GM21528 (cell line): Measurements from ENCODE around the gene CCDC50.
A peak's percentile ranks its signal among the peaks of the same experiment; 100 is the strongest.

Experiments used
- ATAC-seq: cut with Tn5 transposase; IDR thresholded peaks from one replicate; pipeline ENCODE4 v1.9.1; 2021; ENCODE audit warnings: mild to moderate bottlenecking, moderate library complexity; ENCODE audit not compliant: unreplicated experiment, low FRiP score

The CCDC50 gene

DNA sequence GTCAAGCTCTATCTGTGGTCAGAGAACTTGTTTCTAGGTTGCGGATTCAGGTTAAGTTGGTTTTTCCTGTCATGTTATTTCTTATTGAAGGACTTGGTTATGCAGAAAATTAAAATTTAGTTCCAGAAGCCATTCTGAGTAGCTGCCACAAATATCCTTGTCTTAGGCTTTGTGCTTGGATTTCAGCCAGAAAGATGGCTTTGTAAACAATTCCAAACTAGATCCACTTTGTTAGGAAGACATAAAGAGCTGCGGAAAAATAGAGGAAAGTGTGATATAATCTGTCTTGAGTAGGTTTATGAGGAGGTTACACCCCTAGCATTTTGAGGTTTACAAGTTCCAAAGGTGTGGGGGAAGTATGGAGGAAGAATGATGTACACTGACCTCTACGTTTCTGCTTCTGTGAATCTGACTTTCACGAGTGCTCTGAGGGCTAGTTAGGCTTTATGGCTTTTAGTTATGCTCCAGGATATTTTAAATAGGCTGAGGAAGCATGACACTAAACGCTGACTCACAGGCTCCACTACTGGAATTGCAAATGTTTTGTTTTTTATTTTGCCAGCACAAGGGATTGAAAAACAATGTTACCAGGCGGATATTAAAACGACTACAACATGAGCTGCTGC, 47.4 kb downstream of the CCDC50 start:
- ATAC-seq, result no peak

DNA sequence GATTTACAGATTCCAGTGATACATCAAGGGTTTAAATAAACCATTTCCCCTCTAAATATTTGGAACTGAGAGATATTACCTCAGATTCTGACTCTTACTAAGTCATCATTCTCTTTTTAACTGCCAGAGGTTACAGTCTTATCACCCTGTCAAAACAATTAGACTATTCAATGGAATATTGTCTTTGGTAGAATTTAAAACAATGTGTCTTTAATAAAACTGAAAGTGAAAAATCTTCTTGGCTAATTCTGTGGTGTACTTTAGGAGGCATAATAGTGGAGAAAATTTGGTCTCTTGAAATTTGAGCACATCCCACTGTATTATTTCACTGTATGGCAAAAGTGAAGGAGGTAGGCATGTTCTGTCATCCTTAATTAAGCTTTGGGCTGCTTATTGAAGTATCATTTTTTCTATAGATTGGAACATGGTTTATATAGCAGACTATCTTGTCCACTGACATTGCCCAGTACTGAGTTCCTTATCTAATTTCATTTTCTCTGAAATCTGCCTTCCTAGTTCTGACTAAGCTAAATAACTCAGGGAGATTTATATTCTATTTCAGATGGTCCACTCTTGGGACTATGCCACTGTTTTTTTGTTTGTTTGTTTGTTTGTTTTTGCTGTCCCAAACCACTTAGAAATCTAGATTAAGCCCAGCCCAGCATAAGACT, 49.1 kb downstream of the CCDC50 start:
- peak; percentile 49 for ATAC-seq

DNA sequence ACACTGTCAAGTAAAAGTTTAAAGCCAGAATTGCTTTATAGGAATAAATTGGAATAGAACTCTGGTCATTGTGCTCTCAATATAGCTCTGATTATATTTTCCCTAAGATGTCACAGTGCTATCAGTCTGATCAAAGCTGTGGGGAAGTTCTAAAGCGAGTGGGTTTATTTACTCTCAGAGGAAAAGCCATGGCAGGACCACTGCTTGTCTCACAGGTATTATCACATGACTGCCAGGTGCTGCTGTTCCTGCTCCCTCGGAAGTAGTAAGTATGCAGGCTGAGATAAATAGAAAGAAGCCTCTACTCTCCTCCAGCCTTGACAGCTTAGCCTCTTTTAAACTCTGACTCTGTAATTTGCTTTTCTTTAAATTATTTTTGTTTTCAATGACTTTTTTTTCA, 50.3 kb downstream of the CCDC50 start:
- no peak for ATAC-seq

DNA sequence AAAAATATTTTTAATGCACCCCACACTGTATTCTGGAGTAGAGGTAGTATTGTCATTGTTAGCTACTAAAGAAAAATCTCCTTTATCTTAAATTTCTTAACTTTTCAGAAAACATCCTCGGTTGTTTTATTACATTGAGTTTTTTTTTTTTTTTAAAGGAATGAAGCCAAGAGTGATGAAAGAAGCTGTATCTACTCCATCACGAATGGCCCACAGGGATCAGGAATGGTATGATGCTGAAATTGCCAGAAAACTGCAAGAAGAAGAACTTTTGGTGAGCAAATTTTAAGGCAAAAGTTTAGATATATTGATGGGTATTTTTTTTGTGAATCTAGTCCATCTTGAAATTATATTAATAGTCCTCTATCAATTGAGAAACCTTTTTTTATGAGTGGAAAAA, 50.8 kb downstream of the CCDC50 start:
- ATAC-seq, result no peak

DNA sequence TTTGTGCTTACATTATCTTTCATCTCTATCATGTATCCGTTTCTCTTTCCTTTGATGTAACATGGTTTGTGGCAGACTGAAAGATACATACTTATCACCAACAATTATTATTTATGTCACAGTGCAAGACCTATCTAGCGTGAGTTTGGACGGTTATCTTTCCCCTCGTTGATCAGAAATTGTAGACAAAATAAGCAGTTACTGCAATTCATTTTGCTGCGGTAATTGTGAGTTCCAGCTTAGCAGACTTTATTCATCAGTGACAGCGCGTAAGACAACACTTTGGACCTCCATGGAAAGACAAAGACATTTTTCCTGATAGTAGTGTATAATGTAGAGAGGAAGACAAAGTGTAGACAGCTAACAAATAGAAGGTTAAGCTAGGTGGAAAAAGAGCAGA, 52.1 kb downstream of the CCDC50 start:
- no peak for ATAC-seq

DNA sequence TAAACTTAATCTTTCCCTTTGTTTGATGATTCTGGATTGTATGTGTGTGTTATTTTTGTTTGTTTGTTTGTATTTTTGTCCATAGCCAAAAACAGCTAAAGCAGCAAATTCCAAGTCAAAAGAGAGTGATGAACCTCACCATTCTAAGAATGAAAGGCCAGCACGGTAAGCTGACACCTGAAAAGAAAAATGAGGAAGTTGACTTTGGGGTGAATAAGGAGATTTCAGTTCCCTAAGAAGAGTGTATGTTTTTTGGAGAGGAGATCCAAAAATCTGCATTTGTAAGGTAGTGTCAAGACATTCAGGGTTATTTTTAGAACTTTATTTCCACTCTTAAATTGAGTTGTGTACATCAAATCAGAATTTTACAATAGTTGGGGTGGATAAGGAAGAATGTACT, 53.5 kb downstream of the CCDC50 start:
- ATAC-seq, result no peak

DNA sequence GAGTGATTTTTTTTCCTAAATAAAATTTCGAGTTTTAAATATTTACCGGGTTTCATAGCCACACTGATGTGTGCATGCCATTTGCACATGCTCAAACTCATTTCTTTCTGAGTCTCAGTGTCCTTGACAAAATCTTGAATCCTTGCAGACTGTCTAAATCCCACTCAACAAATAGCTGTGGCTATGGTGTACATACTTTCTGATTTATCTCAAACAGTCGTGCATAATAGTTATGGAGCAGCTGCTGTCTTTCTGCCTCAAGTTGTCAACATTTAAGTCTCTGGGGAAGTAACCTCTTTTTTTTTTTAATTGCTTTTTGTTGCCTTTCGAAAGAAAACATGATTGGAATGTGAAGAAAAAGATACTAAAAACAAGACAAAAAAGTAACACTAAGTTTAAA, 53.9 kb downstream of the CCDC50 start:
- ATAC-seq, result no peak

DNA sequence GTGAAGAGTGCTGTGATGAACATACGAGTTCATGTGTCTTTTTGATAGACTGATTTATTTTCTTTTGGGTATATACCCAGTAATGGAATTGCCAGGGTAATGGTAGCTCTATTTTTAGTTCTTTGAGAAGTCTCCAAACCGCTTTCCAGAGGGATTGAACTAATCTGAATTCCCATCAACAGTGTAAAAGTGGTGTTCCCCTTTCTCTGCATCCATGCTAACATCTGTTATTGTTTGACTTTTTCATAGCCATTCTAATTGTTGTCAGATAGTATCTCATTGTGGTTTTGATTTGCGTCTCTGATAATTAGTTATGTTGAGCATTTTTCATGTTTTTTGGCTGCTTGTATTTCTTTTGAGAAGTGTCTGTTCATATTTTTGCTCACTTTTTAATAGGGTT, 55.9 kb downstream of the CCDC50 start:
- no peak for ATAC-seq

DNA sequence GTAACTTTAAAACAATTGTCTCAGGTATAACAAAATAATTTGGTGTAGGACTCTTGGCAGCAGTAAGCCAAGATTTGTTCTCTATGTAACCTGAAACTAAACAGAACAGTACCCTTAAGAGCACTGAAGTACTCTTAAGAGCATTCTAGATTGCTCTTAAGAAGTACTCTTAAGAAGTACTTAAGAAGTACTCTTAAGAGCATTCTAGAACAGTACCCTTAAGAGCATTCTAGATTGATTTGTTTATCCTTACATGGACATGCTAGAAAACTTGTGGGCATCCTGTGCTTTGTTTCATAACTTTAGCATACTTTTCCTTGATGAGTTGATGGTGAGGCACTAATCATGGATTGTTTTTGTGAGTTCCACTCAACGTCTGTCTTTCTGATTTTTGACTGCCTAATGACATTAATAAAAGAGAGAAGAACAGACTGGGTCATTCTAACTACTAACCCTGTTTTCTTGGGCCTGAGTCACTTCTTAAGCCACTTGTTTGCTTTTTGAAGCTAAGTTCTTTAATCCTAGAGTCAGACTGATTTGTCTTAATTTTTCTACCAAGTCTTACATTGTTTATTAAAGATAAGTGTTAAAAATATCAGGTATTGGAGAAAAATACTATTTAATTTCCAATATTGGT, 58.4 kb downstream of the CCDC50 start:
- ATAC-seq, result no peak

DNA sequence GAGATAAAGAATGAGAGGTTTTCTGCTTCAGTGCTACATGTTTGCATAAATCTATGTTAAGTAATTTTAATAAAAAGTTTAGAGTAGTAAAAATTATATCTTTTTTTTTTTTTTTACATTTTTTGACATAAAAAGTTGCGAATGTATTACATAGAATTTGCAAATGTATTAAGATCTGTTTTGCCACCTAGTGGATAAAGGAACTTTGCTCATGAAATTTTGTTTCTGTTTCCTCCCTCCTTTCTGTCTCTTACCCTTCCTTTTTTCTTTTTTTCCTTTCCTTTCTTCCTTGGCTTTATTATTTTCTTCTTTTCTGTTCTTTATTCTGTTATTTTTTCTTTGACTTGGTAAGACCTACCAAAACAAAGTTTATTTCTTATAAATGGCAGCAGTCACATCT, 59.6 kb downstream of the CCDC50 start:
- no peak for ATAC-seq

DNA sequence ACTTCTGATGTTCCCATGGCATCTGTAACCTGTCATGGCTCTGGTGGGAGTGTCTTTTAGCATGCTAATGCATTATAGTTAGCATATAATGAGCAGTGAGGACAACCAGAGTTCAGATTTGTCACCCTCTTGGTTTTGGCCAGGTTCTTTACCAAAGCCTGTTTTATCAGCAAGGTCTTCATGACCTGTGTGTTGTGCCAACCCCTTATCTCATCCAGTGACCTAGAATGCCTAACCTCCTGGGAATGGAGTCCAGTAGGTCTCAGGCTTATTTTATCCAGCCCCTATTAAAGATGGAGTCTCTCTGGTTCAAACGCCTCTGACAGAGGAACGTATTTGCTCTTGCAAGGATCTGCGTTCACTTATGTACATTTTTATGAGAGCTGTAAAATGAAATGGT, 61.4 kb downstream of the CCDC50 start:
- ATAC-seq, result no peak

DNA sequence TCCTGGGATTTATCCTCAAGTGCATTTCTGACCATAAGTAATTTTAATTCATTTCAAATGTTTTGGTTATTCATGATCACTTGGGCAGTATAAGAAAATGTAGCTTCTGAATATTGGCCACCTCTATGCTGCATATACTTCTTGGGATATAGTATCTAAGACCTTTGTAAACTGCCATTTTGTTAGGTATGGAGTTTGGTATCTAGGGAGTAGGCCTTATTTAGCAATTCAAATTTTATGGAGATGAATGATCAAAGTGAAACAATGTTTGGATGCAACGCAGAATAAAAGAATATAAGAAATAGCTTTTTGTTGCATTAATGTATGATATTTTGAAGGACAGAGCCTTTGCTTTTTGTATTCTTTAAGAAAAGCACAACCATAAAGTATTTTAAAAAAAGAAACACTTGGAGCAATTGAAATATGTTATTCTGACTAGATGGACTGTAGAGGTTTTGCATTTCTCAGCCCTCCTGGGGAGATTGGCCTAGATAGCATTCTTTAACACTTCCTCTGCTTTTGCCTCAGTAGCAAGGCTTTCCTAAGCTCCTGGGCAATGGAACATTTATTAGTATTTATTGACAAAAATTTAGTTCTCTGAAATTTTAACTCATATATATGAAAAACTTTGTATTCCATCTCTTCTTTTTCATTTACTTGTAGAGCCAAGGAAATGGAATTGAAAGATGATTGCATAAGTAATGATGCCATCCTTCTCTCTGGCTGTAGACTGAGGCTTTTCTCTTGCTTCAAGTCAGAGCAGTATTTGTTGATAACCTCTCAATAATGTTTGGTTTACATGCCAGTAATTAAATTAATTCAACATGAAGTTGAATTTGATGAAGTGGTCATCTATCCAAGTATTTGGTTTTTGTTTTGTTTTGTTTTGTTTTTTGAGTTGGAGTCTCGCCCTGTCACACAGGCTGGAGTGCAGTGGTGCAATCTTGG, 62.9 kb downstream of the CCDC50 start:
- ATAC-seq, result no peak

DNA sequence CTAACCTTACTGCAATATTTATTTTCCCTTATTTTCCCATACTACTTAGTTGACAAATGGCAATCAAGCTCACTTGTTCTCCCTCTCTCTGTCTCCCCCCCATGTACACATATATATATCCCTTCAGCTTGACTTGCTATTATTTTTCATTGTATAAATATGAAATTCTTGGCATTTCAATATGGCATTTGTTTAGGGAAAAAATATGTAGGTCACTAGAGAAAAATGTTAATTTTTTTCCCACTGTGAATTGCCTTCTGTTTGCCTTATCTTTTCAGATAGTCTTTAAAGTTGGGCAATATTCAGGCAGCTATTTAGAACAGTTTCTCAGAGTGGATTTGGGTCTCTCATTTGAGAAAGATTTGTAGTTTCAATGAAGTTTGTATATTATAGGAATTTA, 64.0 kb downstream of the CCDC50 start:
- no peak for ATAC-seq

DNA sequence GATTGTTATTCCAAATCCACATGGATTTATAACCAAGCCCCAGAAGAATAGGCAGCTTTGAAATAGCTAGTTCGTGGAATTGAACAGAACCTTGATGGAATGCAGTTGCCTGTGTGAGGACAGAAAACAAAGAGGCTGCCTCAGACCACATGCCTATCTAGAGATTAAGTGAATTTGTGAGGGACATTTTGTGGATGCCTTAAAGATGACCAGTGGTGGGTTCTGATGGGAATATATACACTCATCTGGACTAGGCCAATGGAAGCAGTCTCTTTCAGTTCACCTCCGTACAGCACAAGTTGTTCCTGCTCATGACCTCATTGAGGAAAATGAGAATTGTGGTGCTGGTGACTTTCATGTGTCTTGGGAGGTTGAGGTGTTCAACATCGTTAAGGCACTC, 68.6 kb downstream of the CCDC50 start:
- ATAC-seq, result no peak

DNA sequence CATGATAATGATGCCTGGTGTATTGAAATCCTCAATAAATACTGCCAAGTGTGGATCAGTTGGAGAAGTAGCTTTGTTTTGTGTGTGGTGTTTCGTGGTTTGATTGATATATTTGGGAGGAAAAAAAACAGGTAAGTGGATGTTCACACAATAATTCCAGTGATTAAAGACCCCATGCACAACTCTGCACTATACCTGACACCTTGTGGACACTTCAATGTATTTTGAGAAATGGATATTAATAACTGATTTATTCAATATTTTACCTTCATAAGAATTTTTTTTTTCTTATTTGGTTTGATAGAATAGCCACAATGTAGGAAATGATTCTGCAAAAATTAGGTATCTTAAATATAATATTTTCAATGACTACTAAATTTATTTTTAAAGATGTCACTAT, 69.4 kb downstream of the CCDC50 start:
- ATAC-seq, result no peak

DNA sequence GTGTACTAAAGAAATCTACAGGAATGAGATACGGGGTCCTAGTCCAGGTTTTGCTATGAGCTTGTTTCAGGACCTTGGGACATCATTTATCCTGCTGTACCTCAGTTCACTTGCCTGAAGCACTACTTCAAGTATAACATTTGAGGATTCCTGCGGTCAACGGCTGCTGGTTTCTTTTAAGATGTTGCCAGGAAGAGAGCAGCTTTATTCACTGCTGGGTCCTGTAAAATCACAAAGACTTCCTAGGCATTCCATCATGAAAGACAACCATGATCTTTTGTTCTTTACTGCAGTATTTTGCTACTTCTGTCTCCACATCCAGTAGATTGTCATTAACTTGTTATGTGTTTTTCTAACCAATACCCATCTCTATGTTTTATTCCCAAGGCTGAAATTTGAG, 70.7 kb downstream of the CCDC50 start:
- no peak for ATAC-seq

DNA sequence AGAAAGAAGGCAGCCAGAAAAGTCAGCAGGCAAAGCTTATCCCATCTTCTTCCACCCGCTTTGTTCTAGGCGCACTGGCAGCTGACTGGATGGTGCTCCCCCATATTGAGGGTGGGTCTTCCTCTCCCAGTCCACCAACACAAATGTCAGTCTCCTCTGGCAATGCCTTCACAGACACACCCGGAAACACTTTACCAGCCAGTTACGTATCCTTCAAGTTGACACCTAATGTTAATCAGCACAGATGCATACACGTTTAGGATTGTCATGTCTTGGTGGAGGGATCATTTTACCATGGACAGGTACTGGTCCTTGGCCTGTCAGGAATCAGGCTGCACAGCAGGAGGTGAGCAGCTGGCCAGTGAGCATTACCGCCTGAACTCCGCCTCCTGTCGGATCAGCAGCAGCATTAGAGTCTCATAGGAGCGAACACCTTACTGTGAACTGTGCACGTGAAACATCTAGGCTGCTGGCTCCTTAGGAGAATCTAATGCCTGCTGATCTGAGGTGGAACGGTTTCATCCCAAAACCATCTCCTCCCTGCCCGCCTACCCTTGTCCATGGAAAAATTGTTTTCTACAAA, 72.7 kb downstream of the CCDC50 start:
- ATAC-seq, result no peak

DNA sequence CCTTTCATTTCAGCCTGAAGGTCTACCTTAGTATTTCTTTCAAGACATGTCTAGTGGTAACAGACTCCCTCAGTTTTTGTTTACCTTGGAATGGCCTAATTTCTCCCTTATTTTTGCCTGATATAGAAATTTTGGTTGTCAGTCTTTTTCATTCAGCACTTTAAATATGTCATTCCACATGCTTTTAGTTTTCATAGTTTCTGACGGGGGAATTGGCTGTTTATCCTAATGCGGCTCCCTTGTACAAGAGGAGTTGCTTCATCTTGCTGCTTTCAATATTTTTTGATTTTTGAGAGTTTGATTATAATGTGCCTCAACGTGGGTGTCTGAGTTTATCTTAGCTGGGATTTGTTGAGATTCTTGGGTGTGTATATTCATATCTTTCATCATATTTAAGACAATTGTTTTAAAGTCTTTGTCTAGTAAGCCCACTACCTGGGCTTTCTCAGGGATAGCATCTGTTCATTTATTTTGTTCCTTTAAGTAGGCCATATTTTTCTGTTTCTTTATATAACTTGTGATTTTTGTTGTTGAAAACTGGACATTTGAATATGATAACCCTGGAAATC, 80.7 kb downstream of the CCDC50 start:
- ATAC-seq, result no peak

DNA sequence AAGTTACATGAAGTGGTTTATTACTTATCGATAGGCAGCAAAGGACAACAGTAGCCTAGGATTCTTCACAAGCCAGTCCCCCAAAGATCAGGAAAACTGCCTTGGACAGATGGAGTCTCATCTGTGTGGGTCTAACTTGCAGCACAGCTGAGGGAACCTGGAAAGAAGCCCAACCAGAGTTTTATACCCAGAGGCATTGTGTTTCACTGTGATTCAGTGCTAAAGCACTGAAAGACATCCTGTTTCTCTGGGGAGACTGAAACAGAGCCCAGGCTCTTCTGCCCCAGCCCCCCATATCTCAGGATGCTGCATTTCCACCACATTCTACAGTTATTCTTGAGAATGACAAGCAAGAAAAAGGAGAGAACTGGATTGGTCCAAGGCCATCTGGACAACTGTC, 83.6 kb downstream of the CCDC50 start:
- ATAC-seq, result no peak

DNA sequence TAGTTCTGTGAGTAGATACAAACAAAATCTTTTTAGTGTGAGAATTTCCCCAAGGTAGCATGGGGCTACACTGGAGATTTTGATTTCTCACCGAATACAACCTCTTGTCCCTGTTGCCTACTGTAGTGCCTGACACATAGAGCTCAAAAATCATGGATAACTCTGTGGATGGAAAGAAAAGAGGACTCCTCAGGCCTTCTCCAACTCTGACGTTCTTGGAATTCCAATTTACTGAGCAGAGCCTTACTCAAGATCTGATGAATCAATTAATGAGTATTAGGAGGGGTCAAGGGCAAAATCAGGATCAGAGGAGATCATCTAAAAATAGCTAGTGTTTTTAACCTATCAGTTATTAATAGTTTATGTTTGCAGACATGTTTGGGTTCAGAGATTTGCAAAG, 85.1 kb downstream of the CCDC50 start:
- no peak for ATAC-seq
